ENCODE measurements around the gene CDK11A.
A peak's percentile ranks its signal among the peaks of the same experiment; 100 is the strongest.
"Not testable (repeated sequence)": the region's sequence is repeated elsewhere in the genome, so short reads cannot be mapped to it uniquely, and the experiment has no call there.

Gene CDK11A

DNA sequence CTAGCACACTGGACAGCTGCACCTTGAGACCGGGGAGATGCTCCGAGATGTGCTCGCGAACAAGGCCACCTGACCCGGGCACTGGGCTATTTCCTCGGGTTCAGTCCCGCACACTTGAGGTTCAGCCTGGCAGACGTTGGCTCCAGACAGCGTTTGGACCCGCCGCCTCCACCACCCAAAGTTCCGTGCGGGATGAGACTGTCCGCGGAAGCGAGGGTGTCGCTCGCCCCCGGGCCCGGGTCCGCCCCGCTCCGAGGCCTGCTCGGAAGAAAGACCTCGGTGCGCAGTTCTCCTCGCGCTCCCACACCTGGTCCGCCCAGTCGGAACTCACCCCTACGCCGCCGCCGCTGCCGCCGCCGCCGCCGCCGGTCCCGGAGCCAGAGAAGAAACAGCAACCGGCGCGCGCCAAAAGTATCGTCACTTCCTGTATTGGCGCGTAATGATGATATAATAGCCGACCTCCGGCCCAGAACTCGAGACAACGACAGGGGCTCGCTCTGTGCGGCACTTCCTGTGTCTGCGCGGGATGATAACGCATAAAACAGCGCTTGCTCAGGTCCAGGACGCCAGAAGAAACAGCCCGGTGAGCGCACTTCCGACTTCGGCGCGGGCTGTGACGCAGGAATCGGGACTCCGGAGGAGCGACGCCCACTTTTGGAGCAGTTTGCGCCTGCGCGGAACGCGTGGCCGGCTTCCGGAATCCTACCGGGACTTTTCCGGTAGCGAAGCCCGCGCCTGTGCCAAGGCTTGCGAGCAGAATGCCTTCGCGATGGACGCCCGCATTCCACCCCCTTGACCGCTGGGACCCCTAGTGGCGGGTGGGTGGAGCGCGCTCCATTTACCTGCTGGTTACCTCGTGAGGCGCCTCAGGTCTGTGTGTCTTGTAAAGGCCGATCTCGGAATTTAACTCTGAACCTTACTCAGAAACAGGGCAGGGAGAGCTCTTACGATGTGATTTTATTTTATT is 65.3 kb downstream of the CDK11A start, which contains the start of gene CDK11B:
TSS of gene CDK11B (minus strand) at position 422 of the 967 bp plus-strand sequence. CDS start 1,519 bp downstream, outside the sequence.
- H3K27me3 Mint-ChIP-seq; H3K9me3 Mint-ChIP-seq; intact Hi-C loops (cut with micrococcal nuclease); H3K4me1 Mint-ChIP-seq (ENCODE audit: low read depth): not testable (repeated sequence)
- Mint-ChIP-seq H3K36me3 (ENCODE audit: low read depth) (peaks cover 42% of the 10 kb centered on the region), H3K4me3 (peak within 1 kb of the TSS; percentile 92), H3K27ac (peak within 1 kb of the TSS; percentile 99)

All from dendritic cell treated with granulocyte-macrophage colony-stimulating factor and Interleukin-4, amounts not matched to agents 40 ng/mL and 50 ng/mL, for 4 days (primary cell).